Body of pancreas (tissue), 4 donors: Measurements from ENCODE around the gene CREB5. TPM values are rescaled to one million over a fixed set of nuclear protein-coding genes. Genes with fewer than 3 reads are reported as not detected.

Experiments
- ATAC-seq: fragments of 150-250 bp; one replicate; pipeline ENCODE4 v1.9.1; 2016
- DNase-seq, 4 donors: peaks; one replicate each; pipeline ENCODE4 v3.0.0-alpha.2; 2019
- H3K27ac ChIP-seq, 4 donors: fragments of 200-600 bp; sonication (generic); 1 replicate in 3 of 4; 2 replicates in 1 of 4; pipeline versions ENCODE4 v1.5.1 to v1.6.1; 2016 to 2019; ENCODE audit warnings: mild to moderate bottlenecking in 1 of 4, mixed read lengths in 1 of 4, moderate library complexity in 1 of 4
- H3K27me3 ChIP-seq, 2 donors: fragments of 200-600 bp; sonication (generic); one replicate each; pipeline ENCODE4 v1.6.0; 2016; ENCODE audit warnings: mild to moderate bottlenecking in 1 of 2
- H3K36me3 ChIP-seq, 2 donors: fragments of 200-600 bp; sonication (generic); replicated peaks in 1 of 2; 2 replicates each; pipeline ENCODE4 v1.5.1; 2016; ENCODE audit warnings: low read depth in 2 of 2; ENCODE audit not compliant: insufficient read depth in 1 of 2
- H3K4me1 ChIP-seq: fragments of 200-600 bp; sonication (generic); one replicate; pipeline ENCODE4 v1.6.0; 2016
- H3K4me3 ChIP-seq, 2 donors: fragments of 200-600 bp; sonication (generic); 1 replicate in 1 of 2; 2 replicates in 1 of 2; pipeline ENCODE4 v1.5.1; 2016 to 2019
- H3K9me3 ChIP-seq, 3 donors: fragments of 200-600 bp; sonication (generic); 1 replicate in 2 of 3; 2 replicates in 1 of 3; pipeline ENCODE4 v1.5.1; 2016
- POLR2A ChIP-seq, 3 donors: fragments of 450-650 bp; IDR thresholded peaks; one replicate each; pipeline ENCODE4 v1.6.1; 2016; ENCODE audit warnings: antibody characterized with exemption in 3 of 3, mild to moderate bottlenecking in 2 of 3
- WGBS, 2 donors: methylation state at CpG; one replicate each; pipeline ENCODE4 v1.1.5; 2017; 5-methylcytosine and 5-hydroxymethylcytosine counted together
- intact Hi-C: fragments of 100-400 bp; cut with DNase I; formaldehyde crosslinking; loops from one replicate; pipeline ENCODE4 v1.15.1; 2023
- total RNA-seq, 2 donors: library from RNA; depleted of rRNA; stranded (reverse); fragments of >200 nt; gene quantifications; one replicate each; pipeline ENCODE4 v1.1.0, GENCODE V29; 2016
- TF ChIP-seq, protein P1 (sequence below), 7 experiments: fragments of 450-650 bp in 4 of 7; fragments of 200-600 bp in 3 of 7; sonication (generic) in 3 of 7; IDR thresholded peaks; one replicate each; pipeline ENCODE4 v1.5.1; 2016 to 2019; ENCODE audit warnings: antibody characterized with exemption in 7 of 7

Gene CREB5
- total RNA-seq, 2 donors from 2014 or later = 10.4 to 25.7 TPM

- ATAC-seq (no peak), DNase-seq (no peak)
- intact Hi-C loops = no loop called here
- Histone ChIP-seq H3K36me3 (no peaks in the 10 kb centered on the region), H3K4me1 (peaks cover 4% of the 10 kb centered on the region), H3K9me3 (no peaks in the 10 kb centered on the region), H3K27me3 (no peaks in the 10 kb centered on the region), H3K4me3 (no peak overlapping the region), H3K27ac (no peak overlapping the region)
- TF ChIP-seq POLR2A (IDR thresholded peaks at IDR 0.05) = no peak
- TF ChIP-seq, protein P1, sequence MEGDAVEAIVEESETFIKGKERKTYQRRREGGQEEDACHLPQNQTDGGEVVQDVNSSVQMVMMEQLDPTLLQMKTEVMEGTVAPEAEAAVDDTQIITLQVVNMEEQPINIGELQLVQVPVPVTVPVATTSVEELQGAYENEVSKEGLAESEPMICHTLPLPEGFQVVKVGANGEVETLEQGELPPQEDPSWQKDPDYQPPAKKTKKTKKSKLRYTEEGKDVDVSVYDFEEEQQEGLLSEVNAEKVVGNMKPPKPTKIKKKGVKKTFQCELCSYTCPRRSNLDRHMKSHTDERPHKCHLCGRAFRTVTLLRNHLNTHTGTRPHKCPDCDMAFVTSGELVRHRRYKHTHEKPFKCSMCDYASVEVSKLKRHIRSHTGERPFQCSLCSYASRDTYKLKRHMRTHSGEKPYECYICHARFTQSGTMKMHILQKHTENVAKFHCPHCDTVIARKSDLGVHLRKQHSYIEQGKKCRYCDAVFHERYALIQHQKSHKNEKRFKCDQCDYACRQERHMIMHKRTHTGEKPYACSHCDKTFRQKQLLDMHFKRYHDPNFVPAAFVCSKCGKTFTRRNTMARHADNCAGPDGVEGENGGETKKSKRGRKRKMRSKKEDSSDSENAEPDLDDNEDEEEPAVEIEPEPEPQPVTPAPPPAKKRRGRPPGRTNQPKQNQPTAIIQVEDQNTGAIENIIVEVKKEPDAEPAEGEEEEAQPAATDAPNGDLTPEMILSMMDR (IDR thresholded peaks at IDR 0.05) = no peak
- 48 to 52% methylated on average over 2 of the region's 2 CpGs for WGBS, 2 donors
Measured at GRCh38 chr7:28483908-28484605, 71.7 kb downstream of the CREB5 start.

DNA sequence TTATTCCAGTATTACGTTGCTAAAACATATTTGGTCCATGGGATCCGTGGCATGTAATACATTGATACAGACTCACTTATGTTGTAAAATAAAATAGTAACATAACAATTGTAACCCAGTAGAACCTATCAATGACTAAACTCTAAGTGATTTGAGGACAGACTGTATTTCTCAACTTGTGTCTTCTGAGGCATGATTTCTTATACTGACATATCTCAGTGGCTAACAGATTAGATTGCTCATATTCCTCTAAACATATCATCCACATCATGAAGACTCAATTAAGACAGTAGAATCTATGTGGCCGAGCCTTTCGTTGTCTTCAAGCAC, 72.3 kb downstream of the CREB5 start:
- H3K27me3 ChIP-seq = no peaks in the 10 kb centered on the region
- no peak overlapping the region for H3K27ac ChIP-seq
- no peak for DNase-seq
- H3K4me1 ChIP-seq = peaks cover 4% of the 10 kb centered on the region
- no peaks in the 10 kb centered on the region for H3K9me3 ChIP-seq
- ATAC-seq = no peak
- no peak overlapping the region for H3K4me3 ChIP-seq
- H3K36me3 ChIP-seq = no peaks in the 10 kb centered on the region
- intact Hi-C loops = no loop called here
- 82 to 87% methylated on average over 4 of the region's 4 CpGs for WGBS, 2 donors
- TF ChIP-seq, protein P1 (IDR thresholded peaks at IDR 0.05) = no peak
- no peak for TF ChIP-seq POLR2A (IDR thresholded peaks at IDR 0.05)

GRCh38 chr7:28487487-28487886, 75.2 kb downstream of the CREB5 start:
- WGBS, 2 donors = 80 to 84% methylated on average over 4 of the region's 4 CpGs
- Histone ChIP-seq H3K27me3 (no peaks in the 10 kb centered on the region), H3K36me3 (no peaks in the 10 kb centered on the region), H3K9me3 (no peaks in the 10 kb centered on the region), H3K4me1 (peaks cover 4% of the 10 kb centered on the region), H3K4me3 (no peak overlapping the region), H3K27ac (no peak overlapping the region)
- DNase-seq (no peak), ATAC-seq (no peak)
- TF ChIP-seq POLR2A (IDR thresholded peaks at IDR 0.05) = no peak
- TF ChIP-seq, protein P1 (IDR thresholded peaks at IDR 0.05) = no peak
- intact Hi-C loops = no loop called here

GRCh38 chr7:28488061-28488791, 75.9 kb downstream of the CREB5 start:
- H3K4me3 ChIP-seq = no peak overlapping the region
- TF ChIP-seq, protein P1 (IDR thresholded peaks at IDR 0.05) = no peak
- TF ChIP-seq POLR2A (IDR thresholded peaks at IDR 0.05) = no peak
- peak in 2 of 4 donors; percentile 13 to 28 for DNase-seq
- ATAC-seq = peak; percentile 50
- intact Hi-C loops = no loop called here
- H3K27me3 ChIP-seq = no peaks in the 10 kb centered on the region
- no peaks in the 10 kb centered on the region for H3K36me3 ChIP-seq
- peak overlapping the region in 1 of 4 donors; percentile 9 for H3K27ac ChIP-seq
- 45 to 50% methylated on average over 9 of the region's 9 CpGs for WGBS, 2 donors
- no peaks in the 10 kb centered on the region for H3K9me3 ChIP-seq
- peaks cover 4% of the 10 kb centered on the region for H3K4me1 ChIP-seq
